Skeletal muscle satellite cell (primary cell): Measurements from ENCODE around the gene KCTD14.
A peak's percentile ranks its signal among the peaks of the same experiment; 100 is the strongest.
"Not testable (repeated sequence)": the region's sequence is repeated elsewhere in the genome, so short reads cannot be mapped to it uniquely, and the experiment has no call there.

Experiments
- H3K27me3 ChIP-seq: 2 replicates; pipeline ENCODE4 v1.7.0; 2013; ENCODE audit warnings: low read length; ENCODE audit not compliant: control insufficient read depth, insufficient read depth
- H3K36me3 ChIP-seq: 2 replicates; pipeline ENCODE4 v1.7.0; 2013; ENCODE audit warnings: mild to moderate bottlenecking, control low read depth, low read length; ENCODE audit not compliant: insufficient read depth
- H3K4me1 ChIP-seq: 2 replicates; pipeline ENCODE4 v1.7.0; 2013; ENCODE audit warnings: low read length; ENCODE audit not compliant: control insufficient read depth, insufficient read depth
- H3K4me2 ChIP-seq: 2 replicates; pipeline ENCODE4 v1.7.0; 2013; ENCODE audit warnings: mild to moderate bottlenecking, low read length
- H3K4me3 ChIP-seq: 2 replicates; pipeline ENCODE4 v1.7.0; 2013; ENCODE audit warnings: low read length
- H3K9ac ChIP-seq: 2 replicates; pipeline ENCODE4 v1.7.0; 2013; ENCODE audit warnings: mild to moderate bottlenecking, low read depth, low read length, moderate library complexity
- H3K9me3 ChIP-seq: replicated peaks from 2 replicates; pipeline ENCODE4 v1.7.0; 2013; ENCODE audit warnings: mild to moderate bottlenecking, control low read depth, low read length

The KCTD14 gene

GRCh38 chr11:78044706-78045105 lies 21.6 kb upstream of the KCTD14 start:
- Histone ChIP-seq H3K4me3 (no peak overlapping the region), H3K27me3 (no peaks in the 10 kb centered on the region), H3K4me1 (peaks cover 32% of the 10 kb centered on the region), H3K36me3 (no peaks in the 10 kb centered on the region), H3K9ac (no peak overlapping the region), H3K4me2 (no peak overlapping the region), H3K9me3 (no peaks in the 10 kb centered on the region)

- peaks cover 47% of the 10 kb centered on the region for H3K4me1 ChIP-seq
- no peaks in the 10 kb centered on the region for H3K9me3 ChIP-seq
- H3K36me3 ChIP-seq: no peaks in the 10 kb centered on the region
- no peak overlapping the region for H3K9ac ChIP-seq
- H3K27me3 ChIP-seq: no peaks in the 10 kb centered on the region
- H3K4me2 ChIP-seq: peak overlapping the region; percentile 80
- H3K4me3 ChIP-seq: no peak overlapping the region
Measured at GRCh38 chr11:78041843-78042440, 18.9 kb upstream of the KCTD14 start.

GRCh38 chr11:78041380-78041719 lies 18.3 kb upstream of the KCTD14 start:
- not testable (repeated sequence) for H3K36me3 ChIP-seq, H3K9ac ChIP-seq, H3K27me3 ChIP-seq, H3K4me3 ChIP-seq, H3K9me3 ChIP-seq
- Histone ChIP-seq H3K4me1 (peaks cover 46% of the 10 kb centered on the region), H3K4me2 (peak overlapping the region; percentile 80)

- no peaks in the 10 kb centered on the region for H3K36me3 ChIP-seq
- peak overlapping the region; percentile 46 for H3K4me3 ChIP-seq
- H3K9me3 ChIP-seq: no peaks in the 10 kb centered on the region
- H3K4me1 ChIP-seq: peaks cover 42% of the 10 kb centered on the region
- peak overlapping the region; percentile 88 for H3K9ac ChIP-seq
- H3K27me3 ChIP-seq: no peaks in the 10 kb centered on the region
- peak overlapping the region; percentile 80 for H3K4me2 ChIP-seq
Measured at GRCh38 chr11:78040691-78041379, 17.8 kb upstream of the KCTD14 start.

- H3K4me2 ChIP-seq: peak overlapping the region; percentile 80
- H3K9ac ChIP-seq: peak overlapping the region; percentile 88
- peaks cover 38% of the 10 kb centered on the region for H3K4me1 ChIP-seq
- no peaks in the 10 kb centered on the region for H3K9me3 ChIP-seq
- no peaks in the 10 kb centered on the region for H3K36me3 ChIP-seq
- H3K4me3 ChIP-seq: peak overlapping the region; percentile 54
- no peaks in the 10 kb centered on the region for H3K27me3 ChIP-seq
Measured at GRCh38 chr11:78039919-78040671, 17.0 kb upstream of the KCTD14 start.

- Histone ChIP-seq H3K4me1 (peaks cover 38% of the 10 kb centered on the region), H3K4me3 (no peak overlapping the region)
Measured at GRCh38 chr11:78039391-78039918, 16.4 kb upstream of the KCTD14 start.

GRCh38 chr11:78038697-78039313 lies 15.7 kb upstream of the KCTD14 start:
- Histone ChIP-seq H3K9ac (peak overlapping the region; percentile 11), H3K4me1 (peaks cover 38% of the 10 kb centered on the region), H3K4me2 (no peak overlapping the region), H3K27me3 (no peaks in the 10 kb centered on the region), H3K9me3 (no peaks in the 10 kb centered on the region), H3K36me3 (no peaks in the 10 kb centered on the region), H3K4me3 (no peak overlapping the region)

More at GRCh38 chr11:78039391-78039918, 16.4 kb upstream of the KCTD14 start:
- Histone ChIP-seq H3K36me3 (no peaks in the 10 kb centered on the region), H3K4me2 (peak overlapping the region; percentile 80), H3K27me3 (no peaks in the 10 kb centered on the region), H3K9me3 (no peaks in the 10 kb centered on the region), H3K9ac (peak overlapping the region; percentile 88)

GRCh38 chr11:78037825-78038620 lies 14.9 kb upstream of the KCTD14 start:
- H3K9ac ChIP-seq: peak overlapping the region; percentile 11
- no peaks in the 10 kb centered on the region for H3K9me3 ChIP-seq
- H3K4me1 ChIP-seq: peaks cover 38% of the 10 kb centered on the region
- H3K4me2 ChIP-seq: no peak overlapping the region
- H3K4me3 ChIP-seq: no peak overlapping the region
- H3K27me3 ChIP-seq: no peaks in the 10 kb centered on the region
- no peaks in the 10 kb centered on the region for H3K36me3 ChIP-seq

GRCh38 chr11:78037056-78037455 lies 14.0 kb upstream of the KCTD14 start:
- Histone ChIP-seq H3K4me3 (no peak overlapping the region), H3K27me3 (no peaks in the 10 kb centered on the region), H3K9ac (no peak overlapping the region), H3K4me1 (peaks cover 38% of the 10 kb centered on the region), H3K9me3 (no peaks in the 10 kb centered on the region), H3K4me2 (no peak overlapping the region), H3K36me3 (no peaks in the 10 kb centered on the region)

- no peaks in the 10 kb centered on the region for H3K9me3 ChIP-seq
- H3K4me1 ChIP-seq: peaks cover 31% of the 10 kb centered on the region
- no peak overlapping the region for H3K4me3 ChIP-seq
Measured at GRCh38 chr11:78036313-78036712, 13.2 kb upstream of the KCTD14 start.

GRCh38 chr11:78034623-78035022 lies 11.5 kb upstream of the KCTD14 start:
- Histone ChIP-seq H3K27me3 (no peaks in the 10 kb centered on the region), H3K36me3 (no peaks in the 10 kb centered on the region), H3K9ac (no peak overlapping the region), H3K4me1 (peaks cover 23% of the 10 kb centered on the region), H3K4me3 (no peak overlapping the region), H3K4me2 (no peak overlapping the region), H3K9me3 (no peaks in the 10 kb centered on the region)

More at GRCh38 chr11:78036313-78036712, 13.2 kb upstream of the KCTD14 start:
- Histone ChIP-seq H3K9ac (no peak overlapping the region), H3K4me2 (no peak overlapping the region), H3K36me3 (no peaks in the 10 kb centered on the region), H3K27me3 (no peaks in the 10 kb centered on the region)
